Neural cell (in vitro differentiated cells): Measurements from ENCODE around the gene CKAP5. TPM values are rescaled to one million over a fixed set of nuclear protein-coding genes. Genes with fewer than 3 reads are reported as not detected.

ENCODE experiments used
- H2AFZ ChIP-seq: fragments of 200-600, 300-800 bp; sonication (generic), shearing (Covaris generic); 2 replicates; pipeline ENCODE4 v1.6.0; 2014; ENCODE audit warnings: low read depth, mild to moderate bottlenecking, antibody characterized with exemption, low read length, moderate library complexity
- H3F3A ChIP-seq: fragments of 200-600 bp; shearing (Covaris generic); 2 replicates; pipeline ENCODE4 v1.6.1; 2016; ENCODE audit warnings: mild to moderate bottlenecking, moderate library complexity, mixed read lengths, antibody characterized with exemption, low read length; ENCODE audit not compliant: insufficient read depth, poor library complexity, severe bottlenecking
- H3K27ac ChIP-seq: fragments of 200-600, 300-800 bp; sonication (generic), shearing (Covaris generic); 2 replicates; pipeline ENCODE4 v1.5.1; 2014; ENCODE audit warnings: mild to moderate bottlenecking, low read length, moderate library complexity
- H3K27me3 ChIP-seq: fragments of 300-800, 200-600 bp; sonication (generic), shearing (Covaris generic); 2 replicates; pipeline ENCODE4 v1.6.0; 2014; ENCODE audit warnings: mild to moderate bottlenecking, low read depth, low read length, moderate library complexity; ENCODE audit not compliant: insufficient read depth
- H3K36me3 ChIP-seq: fragments of 300-800, 200-600 bp; sonication (generic), shearing (Covaris generic); 2 replicates; pipeline ENCODE4 v1.5.1; 2014; ENCODE audit warnings: mild to moderate bottlenecking, antibody characterized with exemption, low read length, moderate library complexity; ENCODE audit not compliant: insufficient read depth
- H3K4me2 ChIP-seq: fragments of 300-800, 200-600 bp; sonication (generic), shearing (Covaris generic); 2 replicates; pipeline ENCODE4 v1.6.0; 2014; ENCODE audit warnings: mild to moderate bottlenecking, low read length
- H3K4me3 ChIP-seq: fragments of 300-800, 200-600 bp; sonication (generic), shearing (Covaris generic); 2 replicates; pipeline ENCODE4 v1.5.1; 2014; ENCODE audit warnings: mild to moderate bottlenecking, low read length, moderate library complexity
- H3K79me2 ChIP-seq: fragments of 200-600 bp; shearing (Covaris generic); replicated peaks from 2 replicates; pipeline ENCODE4 v1.6.0; 2014; ENCODE audit warnings: mild to moderate bottlenecking, low read length, moderate library complexity; ENCODE audit not compliant: insufficient read depth
- H3K9ac ChIP-seq: fragments of 300-800, 200-600 bp; sonication (generic), shearing (Covaris generic); 2 replicates; pipeline ENCODE4 v1.6.1; 2016; ENCODE audit warnings: mild to moderate bottlenecking, low read length, mixed read lengths
- H3K9me2 ChIP-seq: fragments of 200-600 bp; shearing (Covaris generic); 2 replicates; pipeline ENCODE4 v1.6.1; 2016; ENCODE audit warnings: mild to moderate bottlenecking, low read length, mixed read lengths; ENCODE audit not compliant: insufficient read depth
- H3K9me3 ChIP-seq: fragments of 200-600, 300-800 bp; sonication (generic), shearing (Covaris generic); 2 replicates; pipeline ENCODE4 v1.6.1; 2016; ENCODE audit warnings: mild to moderate bottlenecking, mixed run types, low read length, moderate library complexity, mixed read lengths
- H4K20me1 ChIP-seq: fragments of 200-600 bp; shearing (Covaris generic); 2 replicates; pipeline ENCODE4 v1.6.1; 2016; ENCODE audit warnings: mild to moderate bottlenecking, mixed run types; ENCODE audit not compliant: insufficient read depth
- EP300 ChIP-seq: fragments of 450-650 bp; conservative IDR thresholded peaks from 2 replicates; pipeline ENCODE4 v1.6.1; 2014; ENCODE audit warnings: antibody characterized with exemption, mild to moderate bottlenecking, moderate library complexity; ENCODE audit not compliant: poor library complexity, severe bottlenecking
- EZH2 ChIP-seq: fragments of 200-600, 300-800 bp; shearing (Covaris generic), sonication (generic); IDR thresholded peaks from 2 replicates; pipeline ENCODE4 v1.6.1; 2014; ENCODE audit warnings: antibody characterized with exemption, low read length, borderline replicate concordance, mild to moderate bottlenecking; ENCODE audit not compliant: insufficient read depth, poor library complexity, severe bottlenecking
- MXI1 ChIP-seq: fragments of 450-650 bp; conservative IDR thresholded peaks from 2 replicates; pipeline ENCODE4 v1.6.1; 2014; ENCODE audit warnings: antibody characterized with exemption, mild to moderate bottlenecking; ENCODE audit not compliant: poor library complexity, severe bottlenecking
- POLR2AphosphoS5 ChIP-seq: IDR thresholded peaks from 2 replicates; pipeline ENCODE4 v1.6.1; 2012
- RAD21 ChIP-seq: fragments of 450-650 bp; conservative IDR thresholded peaks from 2 replicates; pipeline ENCODE4 v1.6.1; 2014; ENCODE audit warnings: antibody characterized with exemption, mild to moderate bottlenecking, moderate library complexity
- SMC3 ChIP-seq: fragments of 450-650 bp; conservative IDR thresholded peaks from 2 replicates; pipeline ENCODE4 v1.6.1; 2014; ENCODE audit warnings: antibody characterized with exemption, mild to moderate bottlenecking, moderate library complexity; ENCODE audit not compliant: poor library complexity
- TAF1 ChIP-seq: IDR thresholded peaks from 2 replicates; pipeline ENCODE4 v1.6.1; 2012; ENCODE audit warnings: low read depth
- polyA plus RNA-seq: library from polyadenylated mRNA; depleted of rRNA; stranded (reverse); fragments of >200 nt; gene quantifications from 2 replicates; pipeline ENCODE4 v1.2.3, GENCODE V29; 2014
- TF ChIP-seq, protein P1 (sequence below): IDR thresholded peaks from 2 replicates; pipeline ENCODE4 v1.6.1; 2012; ENCODE audit warnings: borderline replicate concordance
- TF ChIP-seq, protein P2 (sequence below): fragments of 450-650 bp; IDR thresholded peaks from 2 replicates; pipeline ENCODE4 v1.5.1; 2014; ENCODE audit warnings: antibody characterized with exemption, mild to moderate bottlenecking, moderate library complexity; ENCODE audit not compliant: poor library complexity, severe bottlenecking

Gene CKAP5
- polyA plus RNA-seq, 1 donor from 2014 or later, result 90.3 TPM

DNA sequence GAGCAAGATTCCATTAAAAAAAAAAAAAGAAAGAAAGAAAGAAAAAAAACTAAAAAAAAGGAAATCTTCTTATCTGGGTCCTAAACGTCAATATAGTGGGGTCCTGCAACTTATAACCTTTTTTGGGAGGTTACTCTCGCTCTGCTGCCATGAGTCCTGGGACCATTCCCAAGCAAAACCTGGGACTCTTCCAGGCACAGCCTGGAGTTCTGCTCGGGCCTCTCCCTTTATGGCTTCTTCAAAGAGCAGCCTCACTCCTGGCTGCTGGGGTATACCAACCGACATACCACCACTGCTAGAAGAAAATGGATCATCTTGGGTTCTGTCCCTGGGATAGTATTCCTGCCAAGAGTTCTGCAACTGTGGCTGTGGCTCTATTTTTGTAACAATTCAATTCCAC, 14.1 kb upstream of the CKAP5 start:
- Histone ChIP-seq H3K9ac (no peak overlapping the region), H3K9me2 (no peaks in the 10 kb centered on the region), H3K79me2 (no peaks in the 10 kb centered on the region), H2AFZ (no peak overlapping the region), H3K36me3 (no peaks in the 10 kb centered on the region), H3K4me3 (no peak overlapping the region), H3K4me2 (no peak overlapping the region), H3K27me3 (no peaks in the 10 kb centered on the region), H3K9me3 (no peaks in the 10 kb centered on the region), H4K20me1 (no peaks in the 10 kb centered on the region), H3K27ac (no peak overlapping the region), H3F3A (no peaks in the 10 kb centered on the region)
- TF ChIP-seq POLR2AphosphoS5, result no peak
- TF ChIP-seq TAF1, result no peak
- TF ChIP-seq, protein P1, sequence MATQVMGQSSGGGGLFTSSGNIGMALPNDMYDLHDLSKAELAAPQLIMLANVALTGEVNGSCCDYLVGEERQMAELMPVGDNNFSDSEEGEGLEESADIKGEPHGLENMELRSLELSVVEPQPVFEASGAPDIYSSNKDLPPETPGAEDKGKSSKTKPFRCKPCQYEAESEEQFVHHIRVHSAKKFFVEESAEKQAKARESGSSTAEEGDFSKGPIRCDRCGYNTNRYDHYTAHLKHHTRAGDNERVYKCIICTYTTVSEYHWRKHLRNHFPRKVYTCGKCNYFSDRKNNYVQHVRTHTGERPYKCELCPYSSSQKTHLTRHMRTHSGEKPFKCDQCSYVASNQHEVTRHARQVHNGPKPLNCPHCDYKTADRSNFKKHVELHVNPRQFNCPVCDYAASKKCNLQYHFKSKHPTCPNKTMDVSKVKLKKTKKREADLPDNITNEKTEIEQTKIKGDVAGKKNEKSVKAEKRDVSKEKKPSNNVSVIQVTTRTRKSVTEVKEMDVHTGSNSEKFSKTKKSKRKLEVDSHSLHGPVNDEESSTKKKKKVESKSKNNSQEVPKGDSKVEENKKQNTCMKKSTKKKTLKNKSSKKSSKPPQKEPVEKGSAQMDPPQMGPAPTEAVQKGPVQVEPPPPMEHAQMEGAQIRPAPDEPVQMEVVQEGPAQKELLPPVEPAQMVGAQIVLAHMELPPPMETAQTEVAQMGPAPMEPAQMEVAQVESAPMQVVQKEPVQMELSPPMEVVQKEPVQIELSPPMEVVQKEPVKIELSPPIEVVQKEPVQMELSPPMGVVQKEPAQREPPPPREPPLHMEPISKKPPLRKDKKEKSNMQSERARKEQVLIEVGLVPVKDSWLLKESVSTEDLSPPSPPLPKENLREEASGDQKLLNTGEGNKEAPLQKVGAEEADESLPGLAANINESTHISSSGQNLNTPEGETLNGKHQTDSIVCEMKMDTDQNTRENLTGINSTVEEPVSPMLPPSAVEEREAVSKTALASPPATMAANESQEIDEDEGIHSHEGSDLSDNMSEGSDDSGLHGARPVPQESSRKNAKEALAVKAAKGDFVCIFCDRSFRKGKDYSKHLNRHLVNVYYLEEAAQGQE, result no peak
- TF ChIP-seq EP300, result no peak
- TF ChIP-seq RAD21, result no peak
- TF ChIP-seq, protein P2, sequence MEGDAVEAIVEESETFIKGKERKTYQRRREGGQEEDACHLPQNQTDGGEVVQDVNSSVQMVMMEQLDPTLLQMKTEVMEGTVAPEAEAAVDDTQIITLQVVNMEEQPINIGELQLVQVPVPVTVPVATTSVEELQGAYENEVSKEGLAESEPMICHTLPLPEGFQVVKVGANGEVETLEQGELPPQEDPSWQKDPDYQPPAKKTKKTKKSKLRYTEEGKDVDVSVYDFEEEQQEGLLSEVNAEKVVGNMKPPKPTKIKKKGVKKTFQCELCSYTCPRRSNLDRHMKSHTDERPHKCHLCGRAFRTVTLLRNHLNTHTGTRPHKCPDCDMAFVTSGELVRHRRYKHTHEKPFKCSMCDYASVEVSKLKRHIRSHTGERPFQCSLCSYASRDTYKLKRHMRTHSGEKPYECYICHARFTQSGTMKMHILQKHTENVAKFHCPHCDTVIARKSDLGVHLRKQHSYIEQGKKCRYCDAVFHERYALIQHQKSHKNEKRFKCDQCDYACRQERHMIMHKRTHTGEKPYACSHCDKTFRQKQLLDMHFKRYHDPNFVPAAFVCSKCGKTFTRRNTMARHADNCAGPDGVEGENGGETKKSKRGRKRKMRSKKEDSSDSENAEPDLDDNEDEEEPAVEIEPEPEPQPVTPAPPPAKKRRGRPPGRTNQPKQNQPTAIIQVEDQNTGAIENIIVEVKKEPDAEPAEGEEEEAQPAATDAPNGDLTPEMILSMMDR, result no peak
- TF ChIP-seq MXI1, result no peak
- no peak for TF ChIP-seq SMC3
- TF ChIP-seq EZH2, result no peak

GRCh38 chr11:46858920-46859546, 13.0 kb upstream of the CKAP5 start:
- H4K20me1 ChIP-seq, result no peaks in the 10 kb centered on the region
- no peak overlapping the region for H3K4me2 ChIP-seq
- H3K9me3 ChIP-seq, result no peaks in the 10 kb centered on the region
- no peaks in the 10 kb centered on the region for H3K9me2 ChIP-seq
- H3K36me3 ChIP-seq, result no peaks in the 10 kb centered on the region
- no peaks in the 10 kb centered on the region for H3K27me3 ChIP-seq
- TF ChIP-seq, protein P2, result no peak
- TF ChIP-seq, protein P1, result no peak
- no peak for TF ChIP-seq MXI1
- no peak for TF ChIP-seq POLR2AphosphoS5
- no peak for TF ChIP-seq TAF1
- no peak for TF ChIP-seq SMC3
- TF ChIP-seq EZH2, result no peak
- no peak for TF ChIP-seq RAD21
- TF ChIP-seq EP300, result no peak
- H3K79me2 ChIP-seq, result no peaks in the 10 kb centered on the region
- no peak overlapping the region for H3K9ac ChIP-seq
- no peak overlapping the region for H2AFZ ChIP-seq
- no peak overlapping the region for H3K4me3 ChIP-seq
- no peak overlapping the region for H3K27ac ChIP-seq
- H3F3A ChIP-seq, result no peaks in the 10 kb centered on the region
